SU-DHL-6 (cell line): ENCODE results near the gene LAPTM5.

ENCODE experiments used
- H2AFZ ChIP-seq: fragments of 200-600 bp; sonication (generic); 2 replicates; pipeline ENCODE4 v1.6.1; 2014; ENCODE audit warnings: low read depth, mild to moderate bottlenecking, moderate library complexity, mixed read lengths, antibody characterized with exemption, low read length; ENCODE audit not compliant: severe bottlenecking
- H3F3A ChIP-seq: fragments of 200-600 bp; shearing (Covaris generic); 2 replicates; pipeline ENCODE4 v1.6.0; 2016; ENCODE audit warnings: antibody characterized with exemption, mild to moderate bottlenecking; ENCODE audit not compliant: insufficient read depth
- H3K27ac ChIP-seq: fragments of 200-600 bp; sonication (generic); 2 replicates; pipeline ENCODE4 v1.5.1; 2016; ENCODE audit warnings: low read depth, mild to moderate bottlenecking, low read length, moderate library complexity, mixed read lengths
- H3K27me3 ChIP-seq: fragments of 200-600 bp; sonication (generic), shearing (Covaris generic); 2 replicates; pipeline ENCODE4 v1.6.0; 2014; ENCODE audit warnings: mild to moderate bottlenecking, low read length
- H3K36me3 ChIP-seq: fragments of 200-600 bp; sonication (generic); 2 replicates; pipeline ENCODE4 v1.6.1; 2014; ENCODE audit warnings: mild to moderate bottlenecking, low read length, mixed read lengths
- H3K4me2 ChIP-seq: fragments of 300-600, 200-600 bp; shearing (Covaris generic), sonication (generic); 2 replicates; pipeline ENCODE4 v1.6.0; 2014; ENCODE audit warnings: low read length, low read depth, mild to moderate bottlenecking; ENCODE audit not compliant: poor library complexity, severe bottlenecking
- H3K4me3 ChIP-seq: fragments of 200-600 bp; sonication (generic); 2 replicates; pipeline ENCODE4 v1.5.1; 2014; ENCODE audit warnings: antibody characterized with exemption, low read length, mild to moderate bottlenecking, mixed read lengths; ENCODE audit not compliant: insufficient read depth, poor library complexity, severe bottlenecking
- H3K79me2 ChIP-seq: fragments of 200-600 bp; sonication (generic); 2 replicates; pipeline ENCODE4 v1.6.1; 2014; ENCODE audit warnings: mild to moderate bottlenecking, low read length, moderate library complexity; ENCODE audit not compliant: insufficient read depth
- H3K9ac ChIP-seq: fragments of 200-600 bp; sonication (generic); 2 replicates; pipeline ENCODE4 v1.7.0; 2014; ENCODE audit warnings: mild to moderate bottlenecking, low read length
- H3K9me2 ChIP-seq: fragments of 200-600 bp; sonication (generic); replicated peaks from 2 replicates; pipeline ENCODE4 v1.6.1; 2014; ENCODE audit warnings: low read length; ENCODE audit not compliant: insufficient read depth
- H3K9me3 ChIP-seq: fragments of 200-600 bp; sonication (generic); 2 replicates; pipeline ENCODE4 v1.6.1; 2014; ENCODE audit warnings: low read length, mixed read lengths; ENCODE audit not compliant: insufficient read depth
- H4K20me1 ChIP-seq: fragments of 200-600 bp; sonication (generic); 2 replicates; pipeline ENCODE4 v1.6.1; 2014; ENCODE audit warnings: low read depth, mild to moderate bottlenecking, antibody characterized with exemption, low read length, moderate library complexity, mixed read lengths
- EZH2phosphoT487 ChIP-seq: fragments of 200-600 bp; sonication (generic), shearing (Covaris generic); conservative IDR thresholded peaks from 2 replicates; pipeline ENCODE4 v1.6.1; 2018; ENCODE audit warnings: mild to moderate bottlenecking, antibody characterized with exemption, low read length, moderate library complexity, mixed read lengths
- TF ChIP-seq, protein P1 (sequence below): fragments of 200-600 bp; sonication (generic); IDR thresholded peaks from one replicate; pipeline ENCODE4 v1.5.1; 2017; ENCODE audit warnings: antibody characterized with exemption, mild to moderate bottlenecking, low read length, moderate library complexity; ENCODE audit not compliant: insufficient read depth, poor library complexity, severe bottlenecking

LAPTM5 gene

DNA sequence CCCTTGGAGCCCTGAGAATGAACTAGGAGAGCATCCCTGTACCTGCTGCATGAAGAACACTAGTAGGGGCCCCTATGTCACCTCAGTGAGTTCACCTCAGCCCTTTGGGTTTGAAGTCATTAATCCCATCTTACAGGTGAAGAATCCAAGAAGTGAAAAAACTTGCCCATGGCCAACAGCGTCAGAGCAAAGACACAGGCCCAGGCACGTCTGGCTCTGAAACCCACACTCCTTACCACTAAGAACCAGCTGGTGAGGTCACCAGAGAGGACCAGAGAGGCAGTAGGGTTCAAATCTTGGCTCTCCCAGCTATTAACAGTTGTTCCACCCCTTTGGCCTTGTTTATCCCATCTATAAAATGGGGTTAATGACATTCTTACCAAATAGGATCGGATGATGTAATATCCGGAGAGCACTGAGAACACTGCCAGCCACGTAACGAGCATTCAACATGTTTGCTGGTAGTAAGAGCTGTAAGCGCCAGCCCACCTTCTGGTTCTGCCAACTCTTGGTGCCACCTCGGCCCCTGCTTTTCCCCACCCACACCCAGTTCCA, 43.0 kb downstream of the LAPTM5 start:
- Histone ChIP-seq H3K9ac (no peak overlapping the region), H3K4me2 (no peak overlapping the region), H3K36me3 (no peaks in the 10 kb centered on the region), H3K9me3 (0 out of 2 replicates have a peak, but pooled peaks cover 4% of the 10 kb centered on the region), H3K4me3 (no peak overlapping the region), H3F3A (no peaks in the 10 kb centered on the region), H3K27me3 (no peaks in the 10 kb centered on the region), H3K27ac (no peak overlapping the region), H4K20me1 (no peaks in the 10 kb centered on the region), H2AFZ (no peak overlapping the region), H3K9me2 (no peaks in the 10 kb centered on the region), H3K79me2 (no peaks in the 10 kb centered on the region)
- TF ChIP-seq EZH2phosphoT487: no peak
- TF ChIP-seq, protein P1, sequence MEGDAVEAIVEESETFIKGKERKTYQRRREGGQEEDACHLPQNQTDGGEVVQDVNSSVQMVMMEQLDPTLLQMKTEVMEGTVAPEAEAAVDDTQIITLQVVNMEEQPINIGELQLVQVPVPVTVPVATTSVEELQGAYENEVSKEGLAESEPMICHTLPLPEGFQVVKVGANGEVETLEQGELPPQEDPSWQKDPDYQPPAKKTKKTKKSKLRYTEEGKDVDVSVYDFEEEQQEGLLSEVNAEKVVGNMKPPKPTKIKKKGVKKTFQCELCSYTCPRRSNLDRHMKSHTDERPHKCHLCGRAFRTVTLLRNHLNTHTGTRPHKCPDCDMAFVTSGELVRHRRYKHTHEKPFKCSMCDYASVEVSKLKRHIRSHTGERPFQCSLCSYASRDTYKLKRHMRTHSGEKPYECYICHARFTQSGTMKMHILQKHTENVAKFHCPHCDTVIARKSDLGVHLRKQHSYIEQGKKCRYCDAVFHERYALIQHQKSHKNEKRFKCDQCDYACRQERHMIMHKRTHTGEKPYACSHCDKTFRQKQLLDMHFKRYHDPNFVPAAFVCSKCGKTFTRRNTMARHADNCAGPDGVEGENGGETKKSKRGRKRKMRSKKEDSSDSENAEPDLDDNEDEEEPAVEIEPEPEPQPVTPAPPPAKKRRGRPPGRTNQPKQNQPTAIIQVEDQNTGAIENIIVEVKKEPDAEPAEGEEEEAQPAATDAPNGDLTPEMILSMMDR: no peak

DNA sequence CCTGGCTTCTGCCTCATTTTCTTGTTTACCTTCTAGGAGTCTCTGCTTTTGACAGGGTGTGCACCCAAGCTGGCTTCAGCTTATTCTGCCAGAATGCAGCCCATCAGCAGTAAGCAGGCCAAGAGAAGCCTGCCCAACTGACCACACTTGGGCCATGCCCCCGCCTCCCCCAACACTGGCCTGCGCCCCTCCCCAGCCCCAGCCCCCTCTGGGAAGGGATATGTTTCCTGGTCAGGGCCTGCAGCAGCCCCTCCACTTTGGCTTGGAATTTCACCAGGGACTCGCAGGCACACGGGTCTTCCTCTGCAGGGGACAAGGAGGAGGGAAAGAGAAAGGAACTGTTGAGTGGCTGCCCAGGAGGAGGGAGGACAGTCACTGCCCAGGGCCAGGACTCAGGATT, 43.5 kb downstream of the LAPTM5 start:
- Histone ChIP-seq H2AFZ (no peak overlapping the region), H3F3A (no peaks in the 10 kb centered on the region), H3K9me3 (0 out of 2 replicates have a peak, but pooled peaks cover 4% of the 10 kb centered on the region), H3K4me2 (no peak overlapping the region), H3K4me3 (no peak overlapping the region), H3K27me3 (no peaks in the 10 kb centered on the region), H3K36me3 (no peaks in the 10 kb centered on the region), H3K27ac (no peak overlapping the region), H3K79me2 (no peaks in the 10 kb centered on the region), H3K9ac (no peak overlapping the region), H3K9me2 (no peaks in the 10 kb centered on the region), H4K20me1 (no peaks in the 10 kb centered on the region)
- no peak for TF ChIP-seq EZH2phosphoT487
- TF ChIP-seq, protein P1: no peak

DNA sequence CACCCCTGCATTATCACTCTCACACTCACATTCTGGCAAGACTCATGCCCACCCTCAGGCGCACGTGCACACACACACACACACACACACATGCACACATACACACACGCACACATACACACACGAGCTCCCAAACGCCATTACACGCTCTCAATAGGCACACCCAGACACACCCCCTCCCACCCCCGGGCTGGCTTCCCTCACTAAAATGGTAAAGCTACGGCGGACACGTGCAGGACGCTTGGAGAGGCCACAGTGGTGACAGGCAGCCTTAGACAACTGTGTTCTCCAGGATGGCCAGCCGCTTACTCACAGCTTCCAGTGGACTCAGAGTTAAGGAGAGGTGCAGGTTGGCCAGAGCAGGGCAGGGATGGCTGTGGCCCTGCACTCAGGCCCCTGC, 44.3 kb downstream of the LAPTM5 start:
- Histone ChIP-seq H3K27me3 (no peaks in the 10 kb centered on the region), H3K9ac (no peak overlapping the region), H3K9me2 (no peaks in the 10 kb centered on the region), H3K4me2 (no peak overlapping the region), H3K4me3 (no peak overlapping the region), H3K27ac (no peak overlapping the region), H3F3A (no peaks in the 10 kb centered on the region), H3K79me2 (no peaks in the 10 kb centered on the region), H3K9me3 (0 out of 2 replicates have a peak, but pooled peaks cover 4% of the 10 kb centered on the region), H2AFZ (no peak overlapping the region), H4K20me1 (no peaks in the 10 kb centered on the region), H3K36me3 (no peaks in the 10 kb centered on the region)
- TF ChIP-seq, protein P1: no peak
- TF ChIP-seq EZH2phosphoT487: no peak
